Kidney (tissue), 14 donors: ENCODE data around the gene CNIH1. TPM values are rescaled to one million over a fixed set of nuclear protein-coding genes. Genes with fewer than 3 reads are reported as not detected.

Experiments
- DNase-seq, 5 donors: peaks; one replicate each; pipeline ENCODE4 v3.0.0-alpha.2; 2013 to 2020
- FAIRE-seq: peaks from 2 replicates; lab custom pipeline; 2012; peaks lifted over from hg19 to GRCh38; lab: Jason Lieb, UNC
- H3K27ac ChIP-seq, 2 donors: one replicate each; pipeline ENCODE4 v1.7.0; 2013; ENCODE audit warnings: low read depth in 2 of 2, low read length in 2 of 2, inconsistent platforms in 1 of 2
- H3K27me3 ChIP-seq: one replicate; pipeline ENCODE4 v1.7.1; 2013; ENCODE audit warnings: low read length, inconsistent platforms; ENCODE audit not compliant: control insufficient read depth, insufficient read depth
- H3K36me3 ChIP-seq, 3 donors: one replicate each; pipeline versions ENCODE4 v1.7.0 to v1.7.1; 2013; ENCODE audit warnings: low read length in 3 of 3, control low read depth in 1 of 3, inconsistent platforms in 1 of 3; ENCODE audit not compliant: insufficient read depth in 3 of 3, control insufficient read depth in 2 of 3
- H3K4me1 ChIP-seq, 3 donors: one replicate each; pipeline versions ENCODE4 v1.7.0 to v1.7.1; 2013; ENCODE audit warnings: low read length in 3 of 3, inconsistent platforms in 1 of 3, low read depth in 1 of 3; ENCODE audit not compliant: control insufficient read depth in 2 of 3, insufficient read depth in 2 of 3
- H3K4me3 ChIP-seq, 3 donors: one replicate each; pipeline versions ENCODE4 v1.7.0 to v1.8.1; 2013; ENCODE audit warnings: low read length in 3 of 3, control low read depth in 1 of 3, inconsistent platforms in 1 of 3
- H3K9ac ChIP-seq, 3 donors: one replicate each; pipeline versions ENCODE4 v1.7.0 to v1.7.1; 2013; ENCODE audit warnings: low read length in 3 of 3, control low read depth in 1 of 3, inconsistent platforms in 1 of 3
- H3K9me3 ChIP-seq, 3 donors: one replicate each; pipeline versions ENCODE4 v1.7.0 to v1.7.1; 2013; ENCODE audit warnings: low read length in 3 of 3, control low read depth in 1 of 3, inconsistent platforms in 1 of 3; ENCODE audit not compliant: control insufficient read depth in 2 of 3, insufficient read depth in 1 of 3
- intact Hi-C: fragments of 100-400 bp; cut with DNase I; formaldehyde crosslinking; loops from one replicate; pipeline ENCODE4 v1.11.1; 2022
- polyA plus RNA-seq: library from polyadenylated mRNA; stranded (reverse); fragments of 350-450 nt; fragmentation: Illumina TruSeq; extraction: RNeasy Lipid Tissue Mini Kit (QIAGEN cat#74804); gene quantifications from one replicate; pipeline ENCODE4 v1.2.3, GENCODE V29; 2014; ENCODE audit warnings: low read depth, low replicate concordance; ENCODE audit not compliant: insufficient read depth
- total RNA-seq: library from RNA; stranded (reverse); fragmentation: NEBNext Ultra II Directional; extraction: Animal tissue kit (Norgen Biotek cat#: 25700); gene quantifications from one replicate; pipeline ENCODE4 v1.2.1, GENCODE V29; 2021
- TF ChIP-seq, protein P1 (sequence below): IDR thresholded peaks from 3 replicates; pipeline ENCODE4 v1.5.1; 2012; ENCODE audit warnings: mild to moderate bottlenecking, moderate library complexity, borderline replicate concordance; ENCODE audit not compliant: insufficient read depth; ENCODE audit errors: extremely low read depth
- donor health status: control.
- donor health status: control.
- donor health status: control.
- donor health status: control.
- donor health status: control.
- donor health status: DM: yes; HTN: yes; CAD: no.
- donor health status: Normal renal cell carcinoma (clear cell type).

The CNIH1 gene
- total and polyA plus RNA-seq, 2 donors from 2014 or later: 64.8 to 78.3 TPM

DNA sequence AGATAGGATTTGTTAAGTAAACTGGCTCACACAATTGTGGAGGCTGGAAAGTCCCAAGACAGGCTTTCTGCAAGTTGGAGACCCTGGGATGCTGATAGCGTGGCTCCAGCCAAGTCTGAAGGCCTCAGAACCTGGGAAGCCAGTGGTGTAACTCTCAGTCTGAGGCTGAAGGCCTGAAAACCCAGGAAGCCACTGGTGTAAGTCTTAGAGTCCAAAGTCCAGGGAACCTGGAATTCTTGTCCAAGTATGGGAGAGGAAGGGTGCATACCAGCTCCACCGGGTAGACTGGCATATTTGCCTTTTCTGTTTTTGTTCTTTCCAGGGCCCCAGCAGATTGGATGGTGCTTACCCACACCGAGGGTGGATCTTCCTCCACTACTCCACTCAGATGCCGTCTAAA is 29.5 kb upstream of the CNIH1 start:
- H3K27ac ChIP-seq: no peak overlapping the region
- no peaks in the 10 kb centered on the region for H3K36me3 ChIP-seq
- no peak overlapping the region for H3K9ac ChIP-seq
- intact Hi-C loops: no loop called here
- H3K4me3 ChIP-seq: no peak overlapping the region
- no peaks in the 10 kb centered on the region for H3K9me3 ChIP-seq
- peaks cover 0 to 4% (median 0%) of the 10 kb centered on the region in 3 donors for H3K4me1 ChIP-seq
- FAIRE-seq: no peak
- TF ChIP-seq, protein P1, sequence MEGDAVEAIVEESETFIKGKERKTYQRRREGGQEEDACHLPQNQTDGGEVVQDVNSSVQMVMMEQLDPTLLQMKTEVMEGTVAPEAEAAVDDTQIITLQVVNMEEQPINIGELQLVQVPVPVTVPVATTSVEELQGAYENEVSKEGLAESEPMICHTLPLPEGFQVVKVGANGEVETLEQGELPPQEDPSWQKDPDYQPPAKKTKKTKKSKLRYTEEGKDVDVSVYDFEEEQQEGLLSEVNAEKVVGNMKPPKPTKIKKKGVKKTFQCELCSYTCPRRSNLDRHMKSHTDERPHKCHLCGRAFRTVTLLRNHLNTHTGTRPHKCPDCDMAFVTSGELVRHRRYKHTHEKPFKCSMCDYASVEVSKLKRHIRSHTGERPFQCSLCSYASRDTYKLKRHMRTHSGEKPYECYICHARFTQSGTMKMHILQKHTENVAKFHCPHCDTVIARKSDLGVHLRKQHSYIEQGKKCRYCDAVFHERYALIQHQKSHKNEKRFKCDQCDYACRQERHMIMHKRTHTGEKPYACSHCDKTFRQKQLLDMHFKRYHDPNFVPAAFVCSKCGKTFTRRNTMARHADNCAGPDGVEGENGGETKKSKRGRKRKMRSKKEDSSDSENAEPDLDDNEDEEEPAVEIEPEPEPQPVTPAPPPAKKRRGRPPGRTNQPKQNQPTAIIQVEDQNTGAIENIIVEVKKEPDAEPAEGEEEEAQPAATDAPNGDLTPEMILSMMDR: no peak
- DNase-seq: no peak
- H3K27me3 ChIP-seq: no peaks in the 10 kb centered on the region

DNA sequence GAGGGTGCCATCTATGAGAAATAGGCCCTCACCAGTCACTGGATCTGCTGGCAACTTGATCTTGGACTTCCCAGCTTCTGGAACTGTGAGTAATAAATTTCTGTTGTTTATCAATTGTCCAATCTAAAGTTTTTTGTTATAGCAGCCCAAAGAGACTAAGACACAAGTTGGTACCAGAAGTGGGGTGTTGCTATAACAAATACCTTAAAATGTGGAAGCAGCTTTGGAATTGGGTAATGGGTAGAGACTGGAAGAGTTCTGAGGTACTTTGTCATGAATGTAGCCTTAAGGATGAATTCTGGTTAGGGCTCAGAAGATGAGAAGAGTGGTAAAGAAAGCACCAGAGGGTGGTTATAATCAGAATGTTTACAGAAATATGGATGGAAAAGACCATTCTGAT is 26.1 kb upstream of the CNIH1 start:
- Histone ChIP-seq H3K4me1 (no peaks in the 10 kb centered on the region), H3K27me3 (no peaks in the 10 kb centered on the region), H3K4me3 (no peak overlapping the region), H3K27ac (no peak overlapping the region), H3K36me3 (no peaks in the 10 kb centered on the region), H3K9ac (no peak overlapping the region), H3K9me3 (no peaks in the 10 kb centered on the region)
- intact Hi-C loops: no loop called here
- no peak for DNase-seq
- TF ChIP-seq, protein P1: no peak
- no peak for FAIRE-seq

GRCh38 chr14:54465654-54466053 is 24.5 kb upstream of the CNIH1 start:
- FAIRE-seq: no peak

More at GRCh38 chr14:54465654-54466053, 24.5 kb upstream of the CNIH1 start:
- H3K4me1 ChIP-seq: no peaks in the 10 kb centered on the region
- H3K4me3 ChIP-seq: no peak overlapping the region
- TF ChIP-seq, protein P1: no peak
- H3K27me3 ChIP-seq: no peaks in the 10 kb centered on the region
- DNase-seq: no peak
- no peaks in the 10 kb centered on the region for H3K36me3 ChIP-seq
- H3K27ac ChIP-seq: no peak overlapping the region
- no peak overlapping the region for H3K9ac ChIP-seq
- no peaks in the 10 kb centered on the region for H3K9me3 ChIP-seq
- intact Hi-C loops: no loop called here
